B cell (primary cell): ENCODE measurements around the gene NYAP1. TPM values are rescaled to one million over a fixed set of nuclear protein-coding genes. Genes with fewer than 3 reads are reported as not detected.
"Not testable (repeated sequence)": the region's sequence is repeated elsewhere in the genome, so short reads cannot be mapped to it uniquely, and the experiment has no call there.

ENCODE experiments used
- ATAC-seq: fragments of 200-7000 bp; cut with Tn5 transposase; one replicate; pipeline ENCODE4 v1.10.0; 2021; ENCODE audit warnings: low read depth, mild to moderate bottlenecking, moderate number of reproducible peaks, moderate library complexity
- CTCF ChIA-PET: fragments of 350-600 bp; sonication (Branson Sonifier 250); formaldehyde crosslinking; loops from one replicate; lab custom pipeline; 2021; ENCODE audit warnings: antibody characterized with exemption, inconsistent platforms; lab: Charles Lee
- POLR2A ChIA-PET: fragments of 350-600 bp; sonication (Branson Sonifier 250); formaldehyde crosslinking; loops from one replicate; lab custom pipeline; 2021; ENCODE audit warnings: antibody characterized with exemption; lab: Charles Lee
- DNase-seq: peaks from one replicate; pipeline ENCODE4 v3.0.0; 2013
- H2AFZ ChIP-seq: 2 replicates; pipeline ENCODE4 v1.6.1; 2012; ENCODE audit warnings: mild to moderate bottlenecking, low read depth, low read length; ENCODE audit not compliant: insufficient read depth, poor library complexity, severe bottlenecking
- H3K27ac ChIP-seq, 2 donors: 1 replicate in 1 of 2; 2 replicates in 1 of 2; pipeline ENCODE4 v1.5.1; 2012 to 2013; ENCODE audit warnings: low read length in 2 of 2, mild to moderate bottlenecking in 2 of 2, moderate library complexity in 1 of 2
- H3K27me3 ChIP-seq, 4 experiments: fragments of 200-600 bp in 1 of 4; sonication (generic) in 1 of 4; replicated peaks in 1 of 4; 1 replicate in 2 of 4; 2 replicates in 2 of 4; pipeline versions ENCODE4 v1.6.1 to v1.7.0; 2013 to 2016; ENCODE audit warnings: low read length in 3 of 4, mild to moderate bottlenecking in 2 of 4, mixed read lengths in 1 of 4, moderate library complexity in 1 of 4; ENCODE audit not compliant: insufficient read depth in 4 of 4, control insufficient read depth in 3 of 4; ENCODE audit errors: control extremely low read depth in 1 of 4
- H3K36me3 ChIP-seq, 2 experiments: replicated peaks in 1 of 2; 1 replicate in 1 of 2; 2 replicates in 1 of 2; pipeline versions ENCODE4 v1.6.1 to v1.7.1; 2013; ENCODE audit warnings: low read length in 1 of 2; ENCODE audit not compliant: insufficient read depth in 2 of 2, control insufficient read depth in 1 of 2; ENCODE audit errors: control extremely low read depth in 1 of 2, extremely low read depth in 1 of 2
- H3K4me1 ChIP-seq, 2 donors: fragments of 200-600 bp in 1 of 2; sonication (generic) in 1 of 2; 1 replicate in 1 of 2; 2 replicates in 1 of 2; pipeline versions ENCODE4 v1.5.1 to v1.6.1; 2013 to 2017; ENCODE audit warnings: low read length in 2 of 2; ENCODE audit not compliant: control insufficient read depth in 2 of 2, insufficient read depth in 2 of 2
- H3K4me2 ChIP-seq: replicated peaks from 2 replicates; pipeline ENCODE3; 2012; ENCODE audit warnings: mild to moderate bottlenecking, low read depth, low read length; ENCODE audit not compliant: poor library complexity, severe bottlenecking
- H3K4me3 ChIP-seq, 5 experiments: fragments of 200-600 bp in 1 of 5; sonication (generic) in 1 of 5; 1 replicate in 3 of 5; 2 replicates in 2 of 5; pipeline versions ENCODE4 v1.5.1 to v1.7.0; 2011 to 2016; ENCODE audit warnings: low read length in 4 of 5, mild to moderate bottlenecking in 4 of 5, low read depth in 2 of 5, control low read depth in 1 of 5, moderate library complexity in 1 of 5; ENCODE audit not compliant: insufficient read depth in 1 of 5; ENCODE audit errors: control extremely low read depth in 1 of 5, extremely low read depth in 1 of 5
- H3K79me2 ChIP-seq: fragments of 200-600 bp; sonication (generic); one replicate; pipeline ENCODE4 v1.6.0; 2016; ENCODE audit warnings: low read length; ENCODE audit not compliant: control insufficient read depth, insufficient read depth
- H3K9ac ChIP-seq: fragments of 200-600 bp; sonication (generic); 2 replicates; pipeline ENCODE4 v1.6.1; 2017; ENCODE audit warnings: mild to moderate bottlenecking, low read length, moderate library complexity
- H3K9me3 ChIP-seq, 3 donors: one replicate each; pipeline versions ENCODE4 v1.6.1 to v1.7.1; 2013; ENCODE audit warnings: low read length in 2 of 3; ENCODE audit not compliant: control insufficient read depth in 2 of 3, insufficient read depth in 1 of 3; ENCODE audit errors: control extremely low read depth in 1 of 3
- H4K20me1 ChIP-seq: 2 replicates; pipeline ENCODE4 v1.6.0; 2012; ENCODE audit warnings: mild to moderate bottlenecking, low read length; ENCODE audit not compliant: insufficient read depth, control insufficient read depth, poor library complexity, severe bottlenecking
- H3K27ac Mint-ChIP-seq: one replicate; pipeline ENCODE4 v1.8.0; 2021; ENCODE audit warnings: mixed read lengths
- H3K27me3 Mint-ChIP-seq: one replicate; pipeline ENCODE4 v1.8.0; 2021; ENCODE audit warnings: mixed read lengths
- H3K4me1 Mint-ChIP-seq: one replicate; pipeline ENCODE4 v1.8.0; 2021; ENCODE audit warnings: mixed read lengths
- H3K4me3 Mint-ChIP-seq: one replicate; pipeline ENCODE4 v1.8.0; 2021; ENCODE audit warnings: mixed read lengths
- H3K9me3 Mint-ChIP-seq: one replicate; pipeline ENCODE4 v1.8.0; 2022; ENCODE audit warnings: mixed read lengths; ENCODE audit not compliant: insufficient read depth
- CTCF ChIP-seq: fragments of 200-600 bp; IDR thresholded peaks from one replicate; pipeline ENCODE4 v1.8.0; 2022; ENCODE audit warnings: antibody characterized with exemption, mild to moderate bottlenecking
- EZH2 ChIP-seq: IDR thresholded peaks from 2 replicates; pipeline ENCODE4 v1.6.1; 2012; ENCODE audit warnings: borderline replicate concordance, low read depth, mild to moderate bottlenecking, moderate library complexity, low read length; ENCODE audit not compliant: insufficient read depth, poor library complexity, severe bottlenecking
- WGBS: methylation state at CpG from one replicate; pipeline ENCODE4 v1.1.5; 2013; ENCODE audit warnings: missing lambda C conversion rate; ENCODE audit not compliant: insufficient coverage; 5-methylcytosine and 5-hydroxymethylcytosine counted together
- intact Hi-C: fragments of 100-400 bp; cut with micrococcal nuclease; formaldehyde crosslinking; loops from one replicate; pipeline ENCODE4 v1.10.0; 2022
- polyA plus RNA-seq: library from polyadenylated mRNA; depleted of rRNA; stranded (reverse); fragments of >200 nt; gene quantifications from 2 replicates; pipeline ENCODE4 v1.2.3, GENCODE V29; 2012
- total RNA-seq, 2 donors: library from RNA; stranded (reverse); fragments of 120-200 nt in 1 of 2; gene quantifications; 1 replicate in 1 of 2; 2 replicates in 1 of 2; pipeline versions ENCODE4 v1.2.3 to v1.2.4, GENCODE V29; 2013 to 2022

Gene NYAP1
- total and polyA plus RNA-seq, 2 donors (not counting 1 experiment from before 2014, with no cell fraction given) = 0.06 TPM; not detected in 1

DNA sequence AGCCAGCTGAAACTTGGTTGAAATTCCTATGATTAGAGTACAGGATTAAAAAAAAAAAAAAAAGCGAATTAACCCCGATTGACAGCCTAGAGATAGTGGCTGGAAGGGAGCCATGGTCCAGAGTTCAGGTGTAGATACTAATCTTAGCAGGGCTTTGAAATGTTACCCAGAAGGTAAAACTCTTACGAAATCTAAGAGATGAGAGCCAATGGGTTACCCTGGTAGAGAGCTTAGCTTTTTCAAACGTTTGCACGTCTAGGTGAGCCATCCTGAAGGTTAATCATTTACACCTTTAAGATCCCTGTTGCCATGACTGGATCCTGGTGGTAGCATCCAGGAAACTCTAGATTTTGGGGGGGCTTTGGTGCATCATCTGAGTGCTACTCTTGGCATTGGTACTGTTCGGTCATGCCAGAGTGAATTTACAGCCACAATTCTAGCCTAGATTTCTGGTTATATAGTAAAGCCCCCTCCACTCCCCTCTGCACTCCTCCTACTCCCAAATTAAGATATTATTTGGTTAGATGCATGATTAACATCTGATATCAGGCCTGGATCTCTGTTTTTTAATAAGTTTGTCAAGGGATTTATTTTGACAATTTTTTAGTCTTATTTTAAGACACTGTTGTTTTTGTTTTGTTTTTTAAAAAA lies 56.5 kb downstream of the NYAP1 start:
- Mint-ChIP-seq H3K27ac (no peak overlapping the region), H3K27me3 (no peaks in the 10 kb centered on the region), H3K4me1 (peaks cover 49% of the 10 kb centered on the region), H3K9me3 (no peaks in the 10 kb centered on the region), H3K4me3 (peak overlapping the region; percentile 91)
- DNase-seq (no peak), ATAC-seq (no peak)
- Histone ChIP-seq H3K4me1 (peaks cover 18 to 29% of the 10 kb centered on the region in 2 donors), H2AFZ (peak overlapping the region; percentile 97), H3K9me3 (no peaks in the 10 kb centered on the region), H3K4me3 (peak overlapping the region in 3 of 5 experiments; percentile 62 to 84 (median 72)), H3K9ac (peak overlapping the region; percentile 82), H3K27ac (no peak overlapping the region), H3K27me3 (no peaks in the 10 kb centered on the region), H3K79me2 (peaks cover 50% of the 10 kb centered on the region), H3K4me2 (peak overlapping the region; percentile 88), H4K20me1 (no peaks in the 10 kb centered on the region), H3K36me3 (no peaks in the 10 kb centered on the region)
- 77% methylated on average over 4 of the region's 6 CpGs for WGBS
- no peak for TF ChIP-seq EZH2
- TF ChIP-seq CTCF = no peak
- intact Hi-C loops = no loop called here
- ChIA-PET POLR2A (no interaction called here), CTCF (interaction anchor here (0.7 to 2.9 kb wide), 4 partner anchors 9 to 60 kb away, joined by 3 to 17 read pairs (median 4); no protein-coding TSS in a partner anchor)

GRCh38 chr7:100541309-100541708 lies 57.6 kb downstream of the NYAP1 start:
- Histone ChIP-seq H3K79me2 (peaks cover 54% of the 10 kb centered on the region), H3K4me1 (peaks cover 29 to 40% of the 10 kb centered on the region in 2 donors)
- H3K4me3 Mint-ChIP-seq = peak overlapping the region; percentile 41
- H3K4me1 Mint-ChIP-seq = peaks cover 60% of the 10 kb centered on the region
- intact Hi-C loops, H4K20me1 ChIP-seq, H3K4me2 ChIP-seq, H3K9ac ChIP-seq, ATAC-seq, H3K27ac Mint-ChIP-seq, H3K27me3 ChIP-seq, H2AFZ ChIP-seq, H3K36me3 ChIP-seq, H3K27ac ChIP-seq, H3K27me3 Mint-ChIP-seq, DNase-seq, H3K9me3 ChIP-seq, H3K4me3 ChIP-seq, H3K9me3 Mint-ChIP-seq, POLR2A ChIA-PET: not testable (repeated sequence)
- CTCF ChIA-PET = interaction anchor here (0.9 to 2.8 kb wide), 4 partner anchors 17 to 24 kb away, joined by 3 to 21 read pairs (median 3); no protein-coding TSS in a partner anchor
- 100% methylated on average over 2 of the region's 7 CpGs for WGBS
